T-cell (primary cell): ENCODE measurements around the gene LRRC37A3. TPM values are rescaled to one million over a fixed set of nuclear protein-coding genes. Genes with fewer than 3 reads are reported as not detected.
"Not testable (repeated sequence)": the region's sequence is repeated elsewhere in the genome, so short reads cannot be mapped to it uniquely, and the experiment has no call there.

Source experiments
- ATAC-seq, 4 experiments: fragments of 200-7000 bp in 3 of 4; fragments of 150-1000 bp in 1 of 4; cut with Tn5 transposase; replicated peaks in 1 of 4; 1 replicate in 3 of 4; 2 replicates in 1 of 4; pipeline ENCODE4 v1.10.0; 2021; ENCODE audit warnings: moderate library complexity in 3 of 4, mild to moderate bottlenecking in 2 of 4, moderate number of reproducible peaks in 1 of 4
- CTCF ChIA-PET, 2 donors: fragments of 300-600 bp; sonication (Branson Sonifier 250); formaldehyde crosslinking; loops; one replicate each; lab custom pipeline; 2022; ENCODE audit warnings: antibody characterized with exemption in 2 of 2; lab: Charles Lee
- POLR2A ChIA-PET, 2 donors: fragments of 300-600 bp; sonication (Branson Sonifier 250); formaldehyde crosslinking; loops; one replicate each; lab custom pipeline; 2022; ENCODE audit warnings: antibody characterized with exemption in 2 of 2; lab: Charles Lee
- DNase-seq, 35 experiments: peaks; one replicate each; pipeline versions ENCODE4 v3.0.0 to v3.0.0-alpha.2; 2013 to 2023
- H3K27ac ChIP-seq: one replicate; pipeline ENCODE4 v1.5.1; 2013; ENCODE audit warnings: low read length
- H3K27me3 ChIP-seq, 2 experiments: replicated peaks in 1 of 2; 1 replicate in 1 of 2; 2 replicates in 1 of 2; pipeline versions ENCODE4 v1.6.1 to v1.7.0; 2013; ENCODE audit warnings: low read length in 1 of 2, mixed read lengths in 1 of 2; ENCODE audit not compliant: control insufficient read depth in 2 of 2, insufficient read depth in 2 of 2; ENCODE audit errors: extremely low read depth in 1 of 2
- H3K36me3 ChIP-seq, 2 donors: 1 replicate in 1 of 2; 2 replicates in 1 of 2; pipeline versions ENCODE4 v1.6.1 to v1.7.0; 2013; ENCODE audit warnings: low read length in 1 of 2; ENCODE audit not compliant: control insufficient read depth in 2 of 2, insufficient read depth in 1 of 2; ENCODE audit errors: extremely low read depth in 1 of 2
- H3K4me1 ChIP-seq, 2 experiments: 1 replicate in 1 of 2; 2 replicates in 1 of 2; pipeline versions ENCODE4 v1.6.1 to v1.7.0; 2013; ENCODE audit warnings: low read length in 2 of 2, mixed read lengths in 1 of 2; ENCODE audit not compliant: insufficient read depth in 2 of 2, control insufficient read depth in 1 of 2; ENCODE audit errors: extremely low read depth in 1 of 2
- H3K4me3 ChIP-seq, 2 donors: 1 replicate in 1 of 2; 2 replicates in 1 of 2; pipeline versions ENCODE4 v1.5.1 to v1.7.0; 2013; ENCODE audit warnings: mild to moderate bottlenecking in 2 of 2, low read length in 1 of 2, moderate library complexity in 1 of 2; ENCODE audit not compliant: control insufficient read depth in 1 of 2; ENCODE audit errors: extremely low read depth in 1 of 2
- H3K9me3 ChIP-seq: 2 replicates; pipeline ENCODE4 v1.7.0; 2013
- H3K27ac Mint-ChIP-seq, 2 donors: one replicate each; pipeline ENCODE4 v1.8.0; 2020 to 2021; ENCODE audit warnings: mild to moderate bottlenecking in 2 of 2, mixed read lengths in 2 of 2
- H3K27me3 Mint-ChIP-seq, 2 donors: one replicate each; pipeline ENCODE4 v1.8.0; 2021 to 2022; ENCODE audit warnings: mixed read lengths in 2 of 2
- H3K36me3 Mint-ChIP-seq: one replicate; pipeline ENCODE4 v1.8.0; 2021; ENCODE audit warnings: mixed read lengths
- H3K4me1 Mint-ChIP-seq, 3 donors: one replicate each; pipeline ENCODE4 v1.8.0; 2020 to 2022; ENCODE audit warnings: mixed read lengths in 3 of 3, mild to moderate bottlenecking in 1 of 3
- H3K4me3 Mint-ChIP-seq, 3 donors: one replicate each; pipeline ENCODE4 v1.8.0; 2020 to 2022; ENCODE audit warnings: mild to moderate bottlenecking in 3 of 3, mixed read lengths in 3 of 3, moderate library complexity in 3 of 3
- H3K9me3 Mint-ChIP-seq, 3 donors: one replicate each; pipeline ENCODE4 v1.8.0; 2020 to 2022; ENCODE audit warnings: mixed read lengths in 3 of 3
- WGBS: methylation state at CpG from one replicate; pipeline ENCODE4 v1.1.5; 2013; ENCODE audit warnings: missing lambda C conversion rate; ENCODE audit not compliant: insufficient coverage; 5-methylcytosine and 5-hydroxymethylcytosine counted together
- total RNA-seq, 35 experiments: library from RNA in 6 of 35; stranded (reverse) in 6 of 35; fragments of 120-200 nt in 1 of 35; gene quantifications; one replicate each; pipeline versions ENCODE4 v1.2.1 to v1.2.4 and lab custom pipeline; 2013 to 2026

The LRRC37A3 gene
- total RNA-seq, 5 donors from 2014 or later (not counting 1 experiment from before 2014, with no cell fraction given): 9.2 to 65.8 (median 14.0) TPM

GRCh38 chr17:64923051-64923568 is 3.8 kb upstream of the LRRC37A3 start:
- H3K9me3 Mint-ChIP-seq, CTCF ChIA-PET, ATAC-seq, H3K27me3 ChIP-seq, H3K4me1 ChIP-seq, H3K36me3 ChIP-seq, H3K27ac ChIP-seq, H3K27me3 Mint-ChIP-seq, H3K4me3 Mint-ChIP-seq, POLR2A ChIA-PET, H3K4me3 ChIP-seq, H3K36me3 Mint-ChIP-seq, H3K27ac Mint-ChIP-seq, DNase-seq, H3K9me3 ChIP-seq: not testable (repeated sequence)
- peaks cover 9 to 13% (median 11%) of the 10 kb centered on the region in 3 donors for H3K4me1 Mint-ChIP-seq
- WGBS: no CpG with 5 or more reads among the region's 6 CpGs

- Histone ChIP-seq H3K4me3 (no peak overlapping the region), H3K36me3 (no peaks in the 10 kb centered on the region), H3K27me3 (no peaks in the 10 kb centered on the region), H3K4me1 (peaks cover 0 to 5% of the 10 kb centered on the region in 2 experiments), H3K27ac (no peak overlapping the region), H3K9me3 (no peaks in the 10 kb centered on the region)
- 95% methylated on average over 12 of the region's 12 CpGs for WGBS
- Mint-ChIP-seq H3K36me3 (no peaks in the 10 kb centered on the region), H3K4me3 (peak overlapping the region; percentile 84 to 88 (median 86)), H3K27me3 (no peaks in the 10 kb centered on the region), H3K9me3 (no peaks in the 10 kb centered on the region), H3K4me1 (peaks cover 5 to 7% (median 6%) of the 10 kb centered on the region in 3 donors), H3K27ac (peak overlapping the region; percentile 55 to 87)
- POLR2A ChIA-PET: no interaction called here
- CTCF ChIA-PET: no interaction called here
- no peak for DNase-seq
- ATAC-seq: no peak
These were observed 1.3 kb upstream of the LRRC37A3 start for GRCh38 chr17:64920419-64921172.

GRCh38 chr17:64920026-64920418 is 744 bp upstream of the LRRC37A3 start:
- Histone ChIP-seq H3K4me1 (peaks cover 0 to 5% of the 10 kb centered on the region in 2 experiments), H3K9me3 (no peaks in the 10 kb centered on the region), H3K36me3 (no peaks in the 10 kb centered on the region), H3K4me3 (peak overlapping the region; percentile 47 to 67), H3K27ac (peak overlapping the region; percentile 81), H3K27me3 (no peaks in the 10 kb centered on the region)
- Mint-ChIP-seq H3K4me3 (peak overlapping the region; percentile 84 to 88 (median 86)), H3K4me1 (peaks cover 7 to 9% (median 7%) of the 10 kb centered on the region in 3 donors), H3K36me3 (peaks cover 3% of the 10 kb centered on the region), H3K9me3 (no peaks in the 10 kb centered on the region), H3K27me3 (no peaks in the 10 kb centered on the region), H3K27ac (peak overlapping the region; percentile 87)
- WGBS: 84% methylated on average over 9 of the region's 9 CpGs
- peak in 1 of 35 experiments; percentile 14 for DNase-seq
- peak in 1 of 4 experiments; percentile 4 for ATAC-seq
- ChIA-PET POLR2A (no interaction called here), CTCF (interaction anchor here in 1 of 2 donors (1.8 kb wide), 1 partner anchor 180 kb away, joined by 14 read pairs; no protein-coding TSS in a partner anchor)

GRCh38 chr17:64918842-64919288 is 413 bp downstream of the LRRC37A3 start:
- H3K4me1 Mint-ChIP-seq, H3K9me3 ChIP-seq, H3K4me1 ChIP-seq, H3K36me3 ChIP-seq, H3K27me3 Mint-ChIP-seq, H3K36me3 Mint-ChIP-seq, H3K9me3 Mint-ChIP-seq, H3K27me3 ChIP-seq: not testable (repeated sequence)
- peak in 19 of 35 experiments; percentile 8 to 51 (median 27) for DNase-seq
- POLR2A ChIA-PET: interaction anchor here in 1 of 2 donors (0.6 kb wide), 1 partner anchor 33 kb away, joined by 3 read pairs; no protein-coding TSS in a partner anchor
- H3K4me3 ChIP-seq: peak overlapping the region; percentile 44 to 67
- CTCF ChIA-PET: interaction anchor here in 1 of 2 donors (0.6 to 1.8 kb wide), 3 partner anchors 67 to 254 kb away, joined by 3 to 14 read pairs (median 4); no protein-coding TSS in a partner anchor
- peak overlapping the region; percentile 84 to 88 (median 86) for H3K4me3 Mint-ChIP-seq
- H3K27ac ChIP-seq: peak overlapping the region; percentile 63
- WGBS: 0% methylated on average over 18 of the region's 47 CpGs
- ATAC-seq: peak; percentile 38 to 68 (median 62)
- H3K27ac Mint-ChIP-seq: peak overlapping the region; percentile 87

- H3K27me3 ChIP-seq, H3K4me1 ChIP-seq, POLR2A ChIA-PET, H3K36me3 ChIP-seq, H3K27me3 Mint-ChIP-seq, H3K4me3 ChIP-seq, H3K4me3 Mint-ChIP-seq, H3K9me3 Mint-ChIP-seq, H3K27ac ChIP-seq, H3K9me3 ChIP-seq, H3K27ac Mint-ChIP-seq, H3K36me3 Mint-ChIP-seq, H3K4me1 Mint-ChIP-seq, ATAC-seq, DNase-seq: not testable (repeated sequence)
- WGBS: no CpG with 5 or more reads among the region's 16 CpGs
- CTCF ChIA-PET: interaction anchor here in 1 of 2 donors (0.7 kb wide), 1 partner anchor 1974 kb away, joined by 8 read pairs; no protein-coding TSS in a partner anchor
These were observed 1.7 kb downstream of the LRRC37A3 start for GRCh38 chr17:64917540-64917939.

- no CpG with 5 or more reads among the region's 1 CpG for WGBS
- H3K4me3 Mint-ChIP-seq, H3K4me1 Mint-ChIP-seq, H3K9me3 Mint-ChIP-seq, DNase-seq, H3K4me1 ChIP-seq, H3K27ac Mint-ChIP-seq, H3K4me3 ChIP-seq, H3K27me3 ChIP-seq, ATAC-seq, H3K27me3 Mint-ChIP-seq, H3K9me3 ChIP-seq, H3K36me3 ChIP-seq, H3K27ac ChIP-seq, CTCF ChIA-PET, H3K36me3 Mint-ChIP-seq, POLR2A ChIA-PET: not testable (repeated sequence)
These were observed 4.0 kb downstream of the LRRC37A3 start for GRCh38 chr17:64915244-64915643.
